HG03354 (cell line): ENCODE measurements around the gene KCNA5.

Experiments
- ATAC-seq: cut with Tn5 transposase; IDR thresholded peaks from one replicate; pipeline ENCODE4 v1.9.1; 2021; ENCODE audit warnings: mild to moderate bottlenecking; ENCODE audit not compliant: unreplicated experiment, poor library complexity, severe bottlenecking

The KCNA5 gene

DNA sequence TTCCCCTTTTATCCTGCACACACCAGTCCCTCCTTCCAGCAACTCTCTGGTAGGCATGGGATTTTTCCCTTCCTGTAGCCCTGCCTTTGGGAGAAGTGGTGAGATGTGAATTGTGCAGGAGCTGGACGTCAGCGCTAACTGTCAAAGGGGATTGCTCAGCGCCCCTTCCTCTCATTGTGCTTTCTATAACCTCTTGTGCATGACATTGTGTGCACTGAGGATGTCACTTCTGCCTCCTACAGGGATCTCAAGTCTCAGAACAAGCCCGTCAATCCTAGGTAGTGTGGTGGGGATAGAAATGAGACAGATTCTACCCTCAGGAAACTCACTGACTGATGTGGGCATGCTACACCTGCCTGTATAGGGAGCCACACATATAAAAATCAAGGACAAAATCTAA is 8.7 kb downstream of the KCNA5 start:
- ATAC-seq, result no peak

DNA sequence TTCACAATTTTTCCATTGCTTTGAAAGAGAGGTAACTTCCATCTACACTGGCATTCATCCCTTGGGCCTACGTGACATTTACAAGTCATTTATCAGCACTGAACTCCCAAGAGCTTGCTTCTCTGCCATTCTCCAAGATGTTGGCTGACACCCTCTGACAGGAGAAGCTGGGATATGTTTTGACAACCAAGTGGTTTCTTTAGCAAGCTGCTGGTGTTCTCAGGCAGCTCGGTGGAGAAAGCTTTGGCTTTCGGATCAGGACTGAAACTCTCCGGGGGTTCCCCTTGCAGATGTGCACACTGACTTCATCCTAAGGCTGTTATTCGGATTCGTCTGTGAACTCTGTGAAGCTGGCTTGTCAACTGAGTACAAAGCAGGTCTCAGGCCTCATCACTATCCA is 15.7 kb downstream of the KCNA5 start:
- no peak for ATAC-seq

DNA sequence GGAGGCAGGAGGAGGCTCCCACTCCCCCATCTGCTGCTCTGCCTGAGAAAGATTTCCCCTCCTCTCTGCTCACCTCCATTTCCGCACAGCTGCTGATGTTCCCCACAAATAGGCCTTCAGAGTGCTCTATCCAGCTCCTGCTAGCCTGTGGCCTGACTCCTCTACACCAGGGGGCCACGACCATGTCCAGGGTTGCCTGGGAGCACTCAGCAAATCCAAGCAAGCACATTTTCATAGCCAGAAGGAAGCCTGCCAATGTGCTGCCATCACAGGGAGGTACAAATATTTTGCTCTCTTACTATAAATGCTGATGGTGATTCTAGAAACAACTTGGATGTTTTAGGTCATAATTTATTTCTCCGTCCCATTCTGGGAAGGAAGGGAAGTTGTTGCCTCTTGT is 17.3 kb downstream of the KCNA5 start:
- ATAC-seq, result no peak

GRCh38 chr12:5063149-5063548 is 19.5 kb downstream of the KCNA5 start:
- ATAC-seq, result no peak

DNA sequence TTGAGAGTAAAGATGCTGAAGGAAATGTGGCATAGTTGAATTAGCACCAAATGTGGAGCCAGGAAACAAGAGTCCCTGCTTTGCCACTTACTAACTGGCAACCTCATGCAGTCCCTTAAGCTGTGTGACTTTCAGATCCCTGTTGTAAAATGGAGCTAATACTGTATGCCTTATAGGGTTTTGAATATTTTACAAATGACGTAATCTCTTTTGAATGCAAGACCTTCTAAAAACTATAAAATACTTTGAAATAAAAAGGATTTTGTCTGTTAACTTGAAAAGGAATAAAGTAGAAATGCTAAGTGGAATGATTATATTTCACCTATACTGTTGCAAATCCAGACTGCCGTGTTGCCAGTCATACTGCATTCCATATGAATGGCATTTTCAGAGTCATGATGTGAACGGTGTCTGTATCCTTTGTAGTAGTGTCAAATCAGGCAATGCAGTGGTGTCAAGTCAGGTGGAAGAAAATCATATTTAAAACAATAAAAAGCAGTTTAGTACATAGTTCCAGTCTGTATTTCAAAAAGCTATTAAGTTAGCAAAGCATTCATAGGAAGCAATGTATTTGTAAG is 21.3 kb downstream of the KCNA5 start:
- ATAC-seq, result no peak

- ATAC-seq, result no peak
These were observed 22.6 kb downstream of the KCNA5 start for GRCh38 chr12:5066251-5066650.

- ATAC-seq, result no peak
These were observed 24.4 kb downstream of the KCNA5 start for GRCh38 chr12:5068126-5068525.

GRCh38 chr12:5068619-5069018 is 24.9 kb downstream of the KCNA5 start:
- ATAC-seq, result no peak

DNA sequence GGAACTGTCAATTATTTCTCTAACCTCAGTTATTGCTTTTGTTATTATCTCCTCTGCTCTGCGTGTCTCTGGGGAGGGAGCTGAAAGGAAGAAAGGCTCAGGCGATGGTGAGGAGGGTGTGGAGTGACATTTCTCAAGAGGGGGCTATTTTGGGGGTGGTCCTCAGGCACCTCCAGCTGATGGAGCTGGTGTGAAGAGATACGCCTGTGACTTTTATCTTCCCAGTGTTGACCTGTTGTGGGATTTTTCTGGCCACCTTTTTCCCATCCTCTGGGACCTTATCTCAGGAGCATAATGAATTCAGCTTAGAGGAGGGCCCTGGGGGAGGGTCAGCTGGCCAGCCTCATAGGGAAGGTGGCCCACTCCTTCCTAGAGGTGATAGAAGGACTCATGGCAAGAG is 26.4 kb downstream of the KCNA5 start:
- ATAC-seq, result no peak

- no peak for ATAC-seq
These were observed 27.8 kb downstream of the KCNA5 start for GRCh38 chr12:5071496-5071895.

- ATAC-seq, result no peak
These were observed 28.6 kb downstream of the KCNA5 start for GRCh38 chr12:5072311-5072710.

DNA sequence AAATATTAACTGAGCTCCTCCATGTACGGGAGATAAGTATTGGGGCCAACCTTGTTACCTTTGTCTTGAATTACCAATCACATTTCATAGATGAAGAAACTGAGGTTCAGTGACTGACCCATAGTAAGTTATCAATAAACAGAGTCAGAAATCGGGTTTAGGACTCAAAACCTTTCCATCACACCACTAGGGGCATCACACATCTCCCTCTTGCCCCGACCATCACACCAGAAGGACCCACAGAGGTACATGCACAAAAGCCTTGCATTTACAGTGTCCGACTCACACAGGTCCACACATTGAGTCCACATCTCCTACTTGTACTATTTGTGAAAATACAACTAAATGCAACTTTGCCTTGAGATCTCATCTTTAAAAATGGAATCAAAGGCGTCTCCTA is 29.4 kb downstream of the KCNA5 start:
- no peak for ATAC-seq

GRCh38 chr12:5073853-5074252 is 30.2 kb downstream of the KCNA5 start:
- ATAC-seq, result no peak

GRCh38 chr12:5076761-5077160 is 33.1 kb downstream of the KCNA5 start:
- no peak for ATAC-seq

DNA sequence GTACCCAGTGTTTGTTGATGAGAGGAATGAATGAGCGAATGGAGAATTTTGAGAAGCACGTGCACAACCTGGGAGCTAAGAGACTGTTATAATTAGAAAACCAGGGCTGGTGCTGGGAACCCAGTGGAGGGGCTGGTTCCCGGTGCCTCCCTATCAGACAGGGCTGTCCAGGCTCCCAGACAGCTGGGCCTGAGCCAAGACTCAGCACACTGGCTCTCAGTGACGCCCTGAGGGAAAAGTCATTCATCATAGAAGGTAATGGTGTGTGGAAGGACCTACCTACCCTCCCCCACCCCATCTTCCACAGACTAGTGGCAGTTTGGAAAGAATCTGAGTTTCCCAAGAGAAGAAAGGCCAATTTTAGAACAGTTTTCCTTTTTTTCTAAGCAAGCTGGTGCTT is 34.7 kb downstream of the KCNA5 start:
- ATAC-seq, result no peak

- no peak for ATAC-seq
These were observed 37.3 kb downstream of the KCNA5 start for GRCh38 chr12:5081016-5081415.

- no peak for ATAC-seq
These were observed 40.5 kb downstream of the KCNA5 start for GRCh38 chr12:5083955-5084849.

DNA sequence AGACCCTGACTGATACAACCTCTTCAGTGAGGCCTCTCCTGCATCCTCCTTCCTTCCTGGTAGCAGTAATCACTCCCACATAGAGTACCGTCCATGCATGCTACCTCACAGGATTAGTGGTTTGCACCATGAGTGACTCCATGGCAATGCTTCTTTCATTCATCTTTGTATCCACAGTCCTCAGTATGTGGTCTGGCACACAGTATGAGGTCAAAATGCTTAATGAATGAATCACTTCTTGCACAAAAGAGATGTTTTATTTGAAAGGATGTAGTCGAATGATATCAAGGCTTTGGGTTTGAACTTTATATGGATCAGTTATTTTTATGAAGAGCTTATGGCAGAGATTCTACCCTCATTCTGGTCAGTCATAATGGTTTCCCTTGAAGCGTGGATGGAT is 42.2 kb downstream of the KCNA5 start:
- no peak for ATAC-seq

DNA sequence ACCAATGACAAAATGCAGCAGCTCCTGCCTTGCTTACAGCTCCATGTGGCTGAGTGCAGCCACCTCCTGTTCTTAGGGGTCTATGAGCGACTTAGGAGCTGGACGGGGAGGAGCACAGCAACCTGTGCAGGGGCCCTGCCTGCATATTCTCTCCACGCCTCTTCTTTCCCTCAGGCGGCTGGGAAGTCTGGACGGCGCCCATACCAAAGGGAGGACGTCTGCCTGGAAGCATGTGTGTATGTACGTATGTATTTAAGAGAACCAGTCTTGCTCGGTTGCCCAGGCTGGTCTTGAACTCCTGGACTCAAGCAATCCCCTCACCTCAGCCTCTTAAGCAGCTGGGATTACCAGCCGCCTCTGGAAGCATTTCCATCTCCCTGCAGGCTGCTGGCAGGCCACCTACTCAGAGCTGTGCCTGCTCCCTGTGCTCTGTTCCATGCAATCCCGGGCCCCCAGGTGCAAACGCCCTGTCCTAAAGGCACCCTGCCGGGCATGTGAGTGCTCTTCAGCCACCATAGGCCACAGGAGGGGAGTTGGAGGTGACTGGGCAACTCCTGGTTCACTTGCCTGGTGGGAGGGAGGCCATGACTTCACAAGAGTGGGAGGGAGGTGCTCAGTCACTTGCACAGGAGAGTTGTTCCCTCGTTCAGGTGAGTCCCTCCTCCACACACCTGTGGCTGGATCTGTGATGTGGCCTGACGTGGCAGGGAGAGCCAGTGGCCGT is 44.3 kb downstream of the KCNA5 start:
- ATAC-seq, result no peak

GRCh38 chr12:5088586-5089264 is 45.0 kb downstream of the KCNA5 start:
- no peak for ATAC-seq
